Spleen (tissue), 11 donors: Measurements from ENCODE around the gene SNRNP200. TPM values are rescaled to one million over a fixed set of nuclear protein-coding genes. Genes with fewer than 3 reads are reported as not detected.

ENCODE experiments used
- DNase-seq: peaks from one replicate; pipeline ENCODE4 v3.0.0-alpha.2; 2020
- H3K27ac ChIP-seq, 8 donors: fragments of 200-600 bp; sonication (generic) in 7 of 8; 1 replicate in 4 of 8; 2 replicates in 4 of 8; pipeline versions ENCODE4 v1.5.0 to v1.8.0; 2016 to 2021; ENCODE audit warnings: inconsistent platforms in 4 of 8, mild to moderate bottlenecking in 4 of 8, moderate library complexity in 1 of 8
- H3K27me3 ChIP-seq, 7 donors: fragments of 200-600 bp; sonication (generic) in 6 of 7; replicated peaks in 1 of 7; 1 replicate in 4 of 7; 2 replicates in 3 of 7; pipeline versions ENCODE4 v1.5.0 to v1.8.0; 2016 to 2021; ENCODE audit warnings: inconsistent platforms in 3 of 7, mild to moderate bottlenecking in 1 of 7
- H3K36me3 ChIP-seq, 6 donors: fragments of 200-600 bp; sonication (generic) in 5 of 6; 1 replicate in 4 of 6; 2 replicates in 2 of 6; pipeline versions ENCODE4 v1.5.0 to v1.8.0; 2016 to 2021; ENCODE audit warnings: inconsistent platforms in 2 of 6
- H3K4me1 ChIP-seq, 6 donors: fragments of 200-600 bp; sonication (generic) in 5 of 6; 1 replicate in 3 of 6; 2 replicates in 3 of 6; pipeline versions ENCODE4 v1.5.0 to v1.8.0; 2016 to 2021; ENCODE audit warnings: inconsistent platforms in 3 of 6
- H3K4me3 ChIP-seq, 8 donors: fragments of 200-600 bp; sonication (generic) in 7 of 8; 1 replicate in 4 of 8; 2 replicates in 4 of 8; pipeline versions ENCODE4 v1.5.0 to v1.8.0; 2016 to 2021; ENCODE audit warnings: inconsistent platforms in 4 of 8, mild to moderate bottlenecking in 4 of 8, moderate library complexity in 2 of 8
- H3K9me3 ChIP-seq, 8 donors: fragments of 200-600 bp; sonication (generic) in 7 of 8; 1 replicate in 4 of 8; 2 replicates in 4 of 8; pipeline versions ENCODE4 v1.5.0 to v1.8.0; 2016 to 2021; ENCODE audit warnings: inconsistent platforms in 4 of 8
- POLR2A ChIP-seq, 3 donors: fragments of 450-650 bp; IDR thresholded peaks; one replicate each; pipeline ENCODE4 v1.5.1; 2017; ENCODE audit warnings: antibody characterized with exemption in 3 of 3, mild to moderate bottlenecking in 1 of 3
- POLR2AphosphoS5 ChIP-seq, 3 donors: sonication (generic); formaldehyde crosslinking; IDR thresholded peaks; one replicate each; pipeline ENCODE4 v1.5.1; 2017; ENCODE audit warnings: antibody characterized with exemption in 3 of 3
- WGBS, 5 donors: extraction: QIAGEN DNeasy Blood & Tissue Kit in 3 of 5; methylation state at CpG; one replicate each; pipeline versions ENCODE4 v1.1.5 to v1.1.7; 2013 to 2018; 5-methylcytosine and 5-hydroxymethylcytosine counted together
- intact Hi-C: fragments of 100-400 bp; cut with DNase I; formaldehyde crosslinking; loops from one replicate; pipeline ENCODE4 v1.15.0; 2023; ENCODE audit warnings: low total_unique reads
- polyA plus RNA-seq, 3 donors: library from polyadenylated mRNA; stranded (reverse); fragments of 200-250 nt; gene quantifications; one replicate each; pipeline ENCODE4 v1.2.1, GENCODE V29; 2013
- total RNA-seq, 7 donors: library from RNA; depleted of rRNA in 3 of 7; stranded (reverse); fragments of >200 nt in 3 of 7; fragmentation: NEBNext Ultra II Directional in 4 of 7; extraction: Animal tissue kit (Norgen Biotek cat#: 25700) in 4 of 7; gene quantifications; one replicate each; pipeline versions ENCODE4 v1.1.0 to v1.2.1, GENCODE V29; 2016 to 2021
- TF ChIP-seq, protein P1 (sequence below), 11 experiments: fragments of 200-600 bp in 7 of 11; fragments of 450-650 bp in 4 of 11; sonication (generic) in 4 of 11; IDR thresholded peaks in 8 of 11; conservative IDR thresholded peaks in 3 of 11; 1 replicate in 7 of 11; 2 replicates in 4 of 11; pipeline versions ENCODE4 v1.4.0 to v1.8.0; 2016 to 2021; ENCODE audit warnings: antibody characterized with exemption in 11 of 11, inconsistent platforms in 4 of 11, mild to moderate bottlenecking in 1 of 11
- donor health status: healthy with polysubstance abuse.
- donor health status: DM: no; HTN: no; CAD: no; lungs with moderate emphysema.
- donor health status: DM: no; HTN: no; CAD: no.
- donor health status: Bipolar disorder and iron deficiency.
- donor health status: healthy.
- donor health status: DM: no; HTN: no; CAD: no.
- donor health status: DM: yes; HTN: yes; CAD: no.

Gene SNRNP200
- total and polyA plus RNA-seq, 10 donors: 60.5 to 139 (median 118) TPM

DNA sequence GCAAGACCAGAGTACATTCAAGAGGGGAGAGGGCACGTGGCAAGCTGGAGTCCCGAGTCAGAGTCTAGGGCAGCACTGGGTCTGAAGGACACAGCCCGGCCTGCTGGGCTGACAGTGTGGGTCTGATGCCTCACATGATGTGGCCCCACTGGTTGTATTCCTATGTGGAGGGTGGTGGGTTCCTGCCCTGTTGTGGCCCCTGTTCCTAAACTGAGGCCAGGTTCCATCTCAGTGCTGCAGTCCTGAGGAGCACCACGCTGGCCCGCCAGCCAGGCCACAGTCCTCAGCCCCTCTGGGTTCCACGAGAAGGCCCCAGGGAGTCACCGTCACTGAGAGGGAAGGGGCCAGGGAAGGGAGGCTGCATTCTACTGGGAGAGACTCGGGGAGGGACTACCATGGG lies 52.8 kb downstream of the SNRNP200 start:
- 92 to 95% (median 93%) methylated on average over 8 of the region's 8 CpGs for WGBS, 5 donors
- peak overlapping the region; percentile 57 to 99 (median 86) for H3K27ac ChIP-seq
- no peaks in the 10 kb centered on the region for H3K9me3 ChIP-seq
- H3K4me3 ChIP-seq: no peak overlapping the region
- intact Hi-C loops: no loop called here
- peaks cover 46 to 98% (median 84%) of the 10 kb centered on the region in 6 donors for H3K4me1 ChIP-seq
- no peak for DNase-seq
- TF ChIP-seq POLR2AphosphoS5 (IDR thresholded peaks at IDR 0.05): peak in 1 of 3 donors; percentile 28
- TF ChIP-seq, protein P1, sequence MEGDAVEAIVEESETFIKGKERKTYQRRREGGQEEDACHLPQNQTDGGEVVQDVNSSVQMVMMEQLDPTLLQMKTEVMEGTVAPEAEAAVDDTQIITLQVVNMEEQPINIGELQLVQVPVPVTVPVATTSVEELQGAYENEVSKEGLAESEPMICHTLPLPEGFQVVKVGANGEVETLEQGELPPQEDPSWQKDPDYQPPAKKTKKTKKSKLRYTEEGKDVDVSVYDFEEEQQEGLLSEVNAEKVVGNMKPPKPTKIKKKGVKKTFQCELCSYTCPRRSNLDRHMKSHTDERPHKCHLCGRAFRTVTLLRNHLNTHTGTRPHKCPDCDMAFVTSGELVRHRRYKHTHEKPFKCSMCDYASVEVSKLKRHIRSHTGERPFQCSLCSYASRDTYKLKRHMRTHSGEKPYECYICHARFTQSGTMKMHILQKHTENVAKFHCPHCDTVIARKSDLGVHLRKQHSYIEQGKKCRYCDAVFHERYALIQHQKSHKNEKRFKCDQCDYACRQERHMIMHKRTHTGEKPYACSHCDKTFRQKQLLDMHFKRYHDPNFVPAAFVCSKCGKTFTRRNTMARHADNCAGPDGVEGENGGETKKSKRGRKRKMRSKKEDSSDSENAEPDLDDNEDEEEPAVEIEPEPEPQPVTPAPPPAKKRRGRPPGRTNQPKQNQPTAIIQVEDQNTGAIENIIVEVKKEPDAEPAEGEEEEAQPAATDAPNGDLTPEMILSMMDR (IDR thresholded peaks at IDR 0.05 in 8 of 11, conservative IDR thresholded peaks at IDR 0.05 in 3 of 11): no peak
- no peaks in the 10 kb centered on the region for H3K27me3 ChIP-seq
- H3K36me3 ChIP-seq: peaks cover 2 to 73% (median 45%) of the 10 kb centered on the region in 6 donors

DNA sequence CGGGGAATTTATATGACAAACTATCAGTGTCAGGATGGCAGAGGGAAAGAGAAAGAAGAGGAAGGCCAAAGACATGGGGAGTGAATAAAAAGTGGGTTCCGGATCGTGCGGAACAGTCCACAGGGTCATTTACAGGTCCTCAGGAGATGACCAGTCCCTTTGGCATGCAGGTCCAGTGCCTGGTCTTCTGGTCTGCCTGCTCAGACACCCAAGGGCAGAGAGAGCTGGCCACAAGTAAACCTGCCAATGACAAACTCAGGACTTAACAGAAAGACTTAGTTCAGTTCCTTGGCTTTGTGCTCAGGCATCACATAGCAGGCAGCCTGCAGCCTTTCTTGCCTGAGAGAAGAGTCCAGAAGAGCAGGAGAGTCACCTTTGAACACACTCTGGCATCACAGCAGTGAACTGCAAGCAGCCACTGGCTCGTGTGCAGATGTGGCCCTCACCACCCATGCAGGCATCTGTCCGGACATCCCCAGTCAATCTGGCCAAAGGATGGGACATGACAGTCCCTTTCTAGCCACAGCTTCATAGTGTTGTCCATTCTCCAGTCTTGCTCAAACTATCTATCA lies 53.5 kb downstream of the SNRNP200 start:
- Histone ChIP-seq H3K27me3 (no peaks in the 10 kb centered on the region), H3K27ac (peak overlapping the region; percentile 57 to 99 (median 86)), H3K9me3 (no peaks in the 10 kb centered on the region), H3K4me1 (peaks cover 42 to 98% (median 84%) of the 10 kb centered on the region in 6 donors), H3K36me3 (peaks cover 2 to 73% (median 45%) of the 10 kb centered on the region in 6 donors), H3K4me3 (no peak overlapping the region)
- no peak for DNase-seq
- TF ChIP-seq POLR2AphosphoS5 (IDR thresholded peaks at IDR 0.05): peak in 2 of 3 donors; percentile 68 to 72
- no peak for TF ChIP-seq POLR2A (IDR thresholded peaks at IDR 0.05)
- TF ChIP-seq, protein P1 (IDR thresholded peaks at IDR 0.05 in 8 of 11, conservative IDR thresholded peaks at IDR 0.05 in 3 of 11): no peak
- WGBS, 5 donors: 46 to 68% (median 59%) methylated on average over 6 of the region's 6 CpGs
- intact Hi-C loops: no loop called here

DNA sequence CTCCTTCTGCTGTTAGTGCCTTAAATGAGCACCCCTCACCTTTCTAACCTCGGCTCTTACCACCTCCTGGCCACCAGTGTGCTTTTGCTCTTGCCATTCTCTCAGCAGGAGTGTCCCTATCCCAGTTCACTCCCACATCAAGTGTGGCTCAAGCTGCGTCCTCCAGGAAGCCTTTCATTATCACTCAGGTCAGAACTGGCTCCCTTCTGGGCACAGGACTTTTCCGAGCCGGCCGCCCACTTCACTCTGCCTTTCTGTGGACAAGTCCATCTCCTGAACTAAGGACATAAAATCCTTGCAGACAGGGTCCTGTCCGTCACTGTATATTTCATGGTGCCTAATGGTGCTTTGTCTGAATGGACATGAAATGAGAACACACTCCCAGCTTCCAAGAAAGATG lies 55.2 kb downstream of the SNRNP200 start:
- Histone ChIP-seq H3K27ac (peak overlapping the region; percentile 58 to 99 (median 86)), H3K9me3 (no peaks in the 10 kb centered on the region), H3K27me3 (no peaks in the 10 kb centered on the region), H3K36me3 (peaks cover 2 to 61% (median 35%) of the 10 kb centered on the region in 6 donors), H3K4me1 (peaks cover 34 to 98% (median 84%) of the 10 kb centered on the region in 6 donors), H3K4me3 (no peak overlapping the region)
- no peak for DNase-seq
- WGBS, 5 donors: 75 to 93% (median 81%) methylated on average over 6 of the region's 6 CpGs
- intact Hi-C loops: no loop called here
- TF ChIP-seq POLR2AphosphoS5 (IDR thresholded peaks at IDR 0.05): peak in 1 of 3 donors; percentile 13
- TF ChIP-seq, protein P1 (IDR thresholded peaks at IDR 0.05 in 8 of 11, conservative IDR thresholded peaks at IDR 0.05 in 3 of 11): no peak

DNA sequence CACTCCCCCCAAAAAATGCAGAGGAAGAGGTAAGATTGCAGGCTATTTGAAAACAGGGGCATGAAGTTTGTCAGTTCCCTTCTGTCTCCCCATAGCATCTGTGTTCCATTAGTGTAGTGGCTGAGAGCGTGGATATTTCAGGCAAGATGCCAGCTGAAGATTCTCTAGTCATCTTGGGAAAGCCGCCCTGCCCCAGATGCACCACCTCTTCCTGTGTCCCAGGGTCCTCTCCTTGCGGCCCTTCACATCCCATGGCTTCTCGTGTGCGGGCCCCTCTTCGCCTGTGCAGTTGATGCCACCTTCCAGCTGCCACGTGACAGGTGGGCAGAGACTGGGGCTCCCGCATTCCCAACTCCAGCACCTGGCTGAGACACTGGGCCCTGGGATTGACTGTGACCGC lies 55.7 kb downstream of the SNRNP200 start:
- Histone ChIP-seq H3K4me1 (peaks cover 29 to 98% (median 83%) of the 10 kb centered on the region in 6 donors), H3K9me3 (no peaks in the 10 kb centered on the region), H3K27ac (peak overlapping the region in 7 of 8 donors; percentile 58 to 99 (median 89)), H3K4me3 (no peak overlapping the region), H3K27me3 (no peaks in the 10 kb centered on the region), H3K36me3 (peaks cover 2 to 55% (median 30%) of the 10 kb centered on the region in 6 donors)
- DNase-seq: no peak
- TF ChIP-seq POLR2AphosphoS5 (IDR thresholded peaks at IDR 0.05): peak in 2 of 3 donors; percentile 51 to 68
- TF ChIP-seq, protein P1 (IDR thresholded peaks at IDR 0.05 in 8 of 11, conservative IDR thresholded peaks at IDR 0.05 in 3 of 11): no peak
- TF ChIP-seq POLR2A (IDR thresholded peaks at IDR 0.05): no peak
- intact Hi-C loops: no loop called here
- WGBS, 5 donors: 81 to 90% (median 85%) methylated on average over 6 to 9 of the region's 9 CpGs
